NCI-H128 (cell line): Measurements from ENCODE around the gene MT3.

Experiments
- DNase-seq: peaks from one replicate; lab custom pipeline; 2025; ENCODE audit not compliant: unreplicated experiment; lab: John Stamatoyannopoulos, UW

MT3 gene

DNA sequence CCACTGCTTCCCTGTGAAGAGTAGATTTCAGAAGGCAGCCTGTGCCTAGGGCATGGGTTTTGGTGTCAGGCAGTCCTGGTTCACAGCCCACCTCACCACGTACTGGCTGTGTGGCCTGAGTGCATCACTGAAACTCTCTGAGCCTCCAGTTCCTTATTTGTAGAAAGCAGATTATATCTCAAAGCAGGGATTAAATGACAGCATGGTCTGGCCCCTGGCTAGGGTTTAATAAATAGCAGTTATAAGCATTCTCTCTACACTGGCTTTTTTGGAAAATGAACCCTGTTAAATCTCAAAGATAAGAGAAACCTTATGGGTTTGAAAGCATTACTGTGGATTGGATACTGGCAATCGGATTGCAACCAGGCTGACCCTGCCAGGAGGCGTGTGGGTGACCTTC, 40.2 kb downstream of the MT3 start:
- DNase-seq = no peak

DNA sequence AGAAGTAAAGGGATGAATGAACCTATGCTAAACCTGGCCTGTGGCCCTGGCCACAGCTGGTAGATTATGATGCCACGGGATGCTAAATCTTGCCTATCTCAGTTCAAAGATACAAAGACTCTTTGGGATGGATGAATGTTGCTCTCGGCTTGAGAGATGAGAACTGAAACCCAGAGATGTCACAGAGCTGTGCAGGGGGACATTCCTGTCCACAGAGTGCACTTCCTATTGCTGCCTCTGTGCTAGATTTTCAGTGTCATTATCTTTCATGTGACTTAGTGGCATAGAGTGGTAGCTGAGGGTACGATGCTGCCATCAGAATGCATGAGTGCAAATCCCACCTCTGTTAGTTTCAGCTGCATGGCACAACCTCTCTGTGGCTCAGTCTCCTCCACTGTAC, 40.8 kb downstream of the MT3 start:
- DNase-seq = no peak

DNA sequence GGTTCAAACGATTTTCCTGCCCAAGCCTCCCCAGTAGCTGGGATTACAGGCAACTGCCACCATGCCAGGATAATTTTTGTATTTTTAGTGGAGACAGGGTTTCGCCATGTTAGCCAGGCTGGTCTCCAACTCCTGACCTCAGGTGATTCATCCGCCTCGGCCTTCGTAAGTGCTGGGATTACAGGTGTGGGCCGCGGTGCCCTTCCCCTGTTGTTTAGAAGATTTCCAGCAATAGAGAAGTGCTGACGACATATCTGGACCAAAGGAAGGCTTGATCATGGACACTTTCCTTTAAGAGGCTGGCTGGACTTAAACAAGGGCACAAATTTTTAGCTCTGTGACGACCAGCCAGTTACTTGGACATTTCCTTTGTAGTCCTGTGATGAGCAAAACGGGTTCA, 41.9 kb downstream of the MT3 start:
- DNase-seq = no peak

DNA sequence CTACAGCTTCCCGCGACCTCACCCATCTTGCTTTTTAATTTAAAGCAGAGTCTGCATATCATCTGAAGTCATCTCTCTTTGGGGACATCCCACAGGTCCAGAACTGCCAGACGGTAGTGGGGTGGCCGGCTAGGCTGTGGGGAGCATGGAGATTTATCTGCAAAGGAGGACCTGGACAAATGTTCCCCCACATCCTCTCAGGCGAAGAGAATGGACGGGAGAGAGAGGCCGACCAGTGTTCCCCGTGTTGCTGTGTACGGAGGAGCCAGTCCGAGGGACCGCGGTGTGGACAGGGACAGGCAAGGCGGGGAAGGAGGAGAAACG, 42.5 kb downstream of the MT3 start:
- DNase-seq = no peak

DNA sequence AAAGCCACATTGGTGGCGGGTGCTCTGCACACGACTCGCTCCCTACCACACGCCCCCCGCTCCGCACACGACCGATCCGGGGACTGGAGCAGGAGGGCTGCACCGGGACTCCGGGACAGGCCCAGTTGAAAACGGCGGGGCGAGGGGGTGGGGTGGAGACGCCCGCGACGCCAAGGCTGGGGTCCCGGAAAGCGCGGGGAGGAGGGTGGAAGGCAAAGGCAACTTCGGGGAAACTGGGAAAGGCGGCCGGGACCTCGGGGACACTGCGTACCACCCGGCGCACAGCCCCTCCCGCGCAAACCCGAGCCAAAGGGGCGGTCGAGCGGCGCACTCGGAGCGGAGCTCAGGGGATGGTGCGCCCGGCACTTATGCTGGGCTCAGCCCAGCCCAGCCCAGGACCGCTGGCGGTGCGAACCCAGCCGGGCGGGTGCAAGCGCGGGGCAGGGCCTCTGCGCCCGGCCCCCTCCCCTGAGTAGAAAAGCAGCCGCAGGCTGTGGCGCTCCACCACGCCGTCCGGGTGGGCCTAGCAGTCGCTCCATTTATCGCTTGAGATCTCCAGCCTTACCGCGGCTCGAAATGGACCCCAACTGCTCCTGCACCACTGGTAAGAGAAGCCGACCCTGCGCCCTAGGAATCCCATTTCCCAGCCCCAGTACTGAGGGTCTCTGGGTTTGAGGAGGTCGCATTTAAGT, 43.0 kb downstream of the MT3 start, which contains the start of gene MT1M:
Gene MT1M (plus strand): TSS at position 504 of the 692 bp plus-strand sequence. CDS start 73 bp downstream, at position 577.
- no peak for DNase-seq

DNA sequence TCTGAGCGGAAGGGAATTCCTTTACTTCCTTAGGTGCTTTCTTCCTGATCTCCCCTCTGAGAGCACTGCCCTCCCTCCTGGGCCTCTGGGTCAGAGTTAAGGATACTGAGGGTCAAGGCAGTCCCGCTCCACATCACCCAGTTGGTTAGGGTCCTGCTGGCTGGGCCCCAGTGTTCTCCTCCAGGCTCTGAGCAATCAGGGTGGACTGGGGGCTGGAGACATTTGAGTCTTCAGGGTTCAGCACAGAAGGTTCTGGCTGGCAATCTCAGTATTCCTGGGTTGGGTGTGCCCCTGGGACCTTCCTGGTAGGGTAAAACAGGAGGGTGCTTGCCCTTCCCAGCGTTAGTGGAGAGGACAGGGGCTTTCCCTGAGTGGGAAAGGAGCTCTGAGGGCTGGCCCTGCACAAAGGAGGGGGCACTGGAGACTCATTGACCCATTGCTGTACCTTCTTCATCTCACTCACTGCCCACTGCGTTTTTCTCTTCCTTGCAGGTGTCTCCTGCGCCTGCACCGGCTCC, 43.6 kb downstream of the MT3 start:
- DNase-seq = no peak

DNA sequence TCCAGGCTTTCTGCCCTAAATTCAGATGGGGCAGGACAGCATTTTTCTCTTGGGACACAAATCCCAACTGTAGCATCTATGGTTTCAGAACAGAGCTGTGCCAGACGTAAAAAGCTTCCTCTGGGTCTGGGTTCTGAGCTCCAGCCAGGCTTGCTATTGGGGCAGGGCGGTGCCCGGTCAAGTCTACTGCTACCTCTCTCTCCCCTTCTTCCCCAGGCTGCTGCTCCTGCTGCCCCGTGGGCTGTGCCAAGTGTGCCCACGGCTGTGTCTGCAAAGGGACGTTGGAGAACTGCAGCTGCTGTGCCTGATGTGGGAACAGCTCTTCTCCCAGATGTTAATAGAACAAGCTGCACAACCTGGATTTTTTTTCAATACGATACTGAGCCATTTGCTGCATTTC, 44.2 kb downstream of the MT3 start:
- DNase-seq = no peak

DNA sequence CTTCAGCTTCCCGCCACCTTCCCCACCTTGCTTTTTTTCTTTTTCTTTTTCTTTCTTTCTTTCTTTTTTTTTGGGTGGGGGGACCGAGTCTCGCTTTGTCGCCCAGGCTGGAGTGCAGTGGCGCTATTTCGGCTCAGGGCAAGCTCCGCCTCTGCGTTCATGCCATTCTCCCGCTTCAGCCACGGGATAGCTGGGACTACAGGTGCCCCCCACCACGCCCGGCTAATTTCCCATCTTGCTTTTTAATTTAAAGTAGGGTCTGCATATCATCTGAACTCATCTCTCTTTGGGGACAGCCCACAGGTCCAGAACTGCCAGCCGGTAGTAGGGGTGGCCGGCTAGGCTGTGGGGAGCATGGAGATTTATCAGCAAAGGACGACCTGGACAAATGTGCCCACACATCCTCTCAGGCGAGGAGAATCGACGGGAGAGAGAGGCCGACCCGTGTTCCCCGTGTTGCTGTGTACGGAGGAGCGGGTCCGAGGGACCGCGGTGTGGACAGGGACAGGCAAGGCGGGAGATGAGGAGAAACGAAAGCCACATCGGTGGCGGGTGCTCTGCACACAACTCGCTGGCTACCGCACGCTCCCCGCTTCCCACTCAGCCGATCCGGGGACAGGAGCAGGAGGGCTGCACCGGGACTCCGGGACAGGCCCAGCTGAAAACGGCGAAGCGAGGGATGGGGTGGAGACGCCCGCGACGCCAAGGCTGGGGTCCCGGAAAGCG, 45.5 kb downstream of the MT3 start:
- DNase-seq = no peak

DNA sequence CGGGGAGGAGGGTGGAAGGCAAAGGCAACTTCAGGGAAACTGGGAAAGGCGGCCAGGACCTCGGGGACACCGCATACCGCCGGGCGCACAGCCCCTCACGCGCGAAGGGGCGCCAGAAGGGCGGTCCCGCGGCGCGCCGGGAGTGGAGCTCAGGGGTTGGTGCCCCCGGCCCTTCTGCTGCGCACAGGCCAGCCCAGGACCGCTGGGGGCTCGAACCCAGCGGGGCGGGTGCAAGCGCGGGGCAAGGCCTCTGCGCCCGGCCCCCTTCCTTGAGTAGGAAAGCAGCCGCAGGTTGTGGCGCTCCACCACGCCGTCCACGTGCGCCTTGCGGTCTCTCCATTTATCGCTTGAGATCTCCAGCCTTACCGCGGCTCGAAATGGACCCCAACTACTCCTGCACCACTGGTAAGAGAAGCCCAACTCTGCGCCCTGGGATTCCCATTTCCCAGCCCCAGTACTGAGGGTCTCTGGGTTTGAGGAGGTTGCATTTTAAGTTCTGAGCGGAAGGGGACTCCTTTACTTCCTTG, 46.2 kb downstream of the MT3 start:
- no peak for DNase-seq

DNA sequence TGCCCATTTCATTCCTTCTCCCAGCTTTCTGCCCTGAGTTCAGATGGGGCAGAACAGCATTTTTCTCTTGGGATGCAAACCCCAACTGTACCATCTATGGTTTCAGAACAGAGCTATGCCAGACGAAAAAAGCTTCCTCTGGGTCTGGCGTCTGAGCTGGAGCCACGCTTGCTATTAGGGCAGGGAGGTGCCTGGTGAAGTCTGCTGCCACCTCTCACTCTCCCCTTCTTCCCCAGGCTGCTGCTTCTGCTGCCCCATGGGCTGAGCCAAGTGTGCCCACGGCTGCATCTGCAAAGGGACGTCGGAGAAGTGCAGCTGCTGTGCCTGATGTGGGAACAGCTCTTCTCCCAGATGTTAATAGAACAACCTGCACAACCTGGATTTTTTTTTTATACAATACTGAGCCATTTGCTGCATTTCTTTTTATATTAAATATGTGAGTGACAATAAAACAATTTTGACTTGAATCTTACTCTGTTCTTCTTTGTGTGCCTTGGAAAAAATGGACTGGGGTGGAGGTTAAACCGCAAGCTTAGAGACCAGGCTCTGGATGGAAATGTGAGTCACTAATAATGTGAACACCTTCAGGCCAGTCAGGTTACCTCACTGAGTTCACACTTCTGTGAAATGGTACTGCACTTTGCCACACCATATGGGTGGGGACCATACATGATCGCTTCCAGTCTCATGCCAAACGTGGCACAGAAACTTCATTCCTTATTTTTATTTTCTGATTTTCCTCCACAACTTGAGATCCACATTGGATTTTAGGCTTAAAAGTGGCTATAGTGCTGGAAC, 47.5 kb downstream of the MT3 start:
- no peak for DNase-seq

DNA sequence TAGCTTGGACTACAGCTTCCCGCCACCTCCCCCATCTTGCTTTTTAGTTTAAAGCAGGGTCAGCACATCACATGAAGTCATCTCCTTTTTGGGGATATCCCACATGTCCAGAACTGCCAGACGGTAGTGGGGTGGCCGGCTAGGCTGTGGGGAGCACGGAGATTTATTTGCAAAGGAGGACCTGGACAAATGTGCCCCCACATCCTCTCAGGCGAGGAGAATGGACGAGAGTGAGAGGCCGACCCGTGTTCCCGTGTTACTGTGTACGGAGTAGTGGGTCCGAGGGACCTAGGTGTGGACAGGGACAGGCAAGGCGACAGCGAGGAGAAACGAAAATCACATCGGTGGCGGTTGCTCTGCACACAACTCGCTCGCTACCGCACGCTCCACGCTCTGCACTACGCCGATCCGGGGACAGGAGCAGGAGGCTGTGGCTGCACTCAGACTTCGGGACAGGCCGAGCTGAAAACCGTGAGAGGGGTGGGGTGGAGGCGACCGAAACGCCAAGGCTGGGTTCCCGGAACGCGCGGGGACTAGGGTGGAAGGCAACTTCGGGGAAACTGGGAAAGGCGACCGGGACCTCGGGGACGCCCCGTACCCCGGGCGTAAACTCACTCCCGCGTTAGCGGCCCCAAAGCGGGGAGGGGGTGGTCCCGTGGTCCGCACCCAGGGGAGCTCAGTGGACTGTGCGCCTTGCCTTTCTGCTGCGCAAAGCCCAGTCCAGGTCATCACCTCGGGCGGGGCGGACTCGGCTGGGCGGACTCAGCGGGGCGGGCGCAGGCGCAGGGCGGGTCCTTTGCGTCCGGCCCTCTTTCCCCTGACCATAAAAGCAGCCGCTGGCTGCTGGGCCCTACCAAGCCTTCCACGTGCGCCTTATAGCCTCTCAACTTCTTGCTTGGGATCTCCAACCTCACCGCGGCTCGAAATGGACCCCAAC, 48.8 kb downstream of the MT3 start, which contains the start of gene MT1A:
Gene MT1A (plus strand): TSS at position 853 of the 937 bp plus-strand sequence. CDS start 73 bp downstream, at position 926.
- no peak for DNase-seq

DNA sequence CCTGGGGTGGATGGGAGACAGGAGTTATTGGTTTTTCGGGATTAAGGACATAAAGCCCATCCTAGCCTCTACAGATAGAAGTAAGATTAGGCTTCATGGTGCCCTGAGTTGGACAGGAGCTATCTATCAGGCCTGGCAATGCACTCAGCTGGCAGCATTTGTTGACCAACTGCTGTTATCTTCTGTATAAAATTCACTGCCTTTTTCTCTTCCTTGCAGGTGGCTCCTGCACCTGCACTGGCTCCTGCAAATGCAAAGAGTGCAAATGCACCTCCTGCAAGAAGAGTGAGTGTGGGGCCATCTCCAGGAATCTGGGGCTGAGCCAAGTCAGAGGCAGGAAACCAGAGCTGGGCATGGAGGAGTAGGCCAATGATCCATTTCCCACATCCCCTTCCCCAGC, 49.7 kb downstream of the MT3 start:
- DNase-seq = no peak

DNA sequence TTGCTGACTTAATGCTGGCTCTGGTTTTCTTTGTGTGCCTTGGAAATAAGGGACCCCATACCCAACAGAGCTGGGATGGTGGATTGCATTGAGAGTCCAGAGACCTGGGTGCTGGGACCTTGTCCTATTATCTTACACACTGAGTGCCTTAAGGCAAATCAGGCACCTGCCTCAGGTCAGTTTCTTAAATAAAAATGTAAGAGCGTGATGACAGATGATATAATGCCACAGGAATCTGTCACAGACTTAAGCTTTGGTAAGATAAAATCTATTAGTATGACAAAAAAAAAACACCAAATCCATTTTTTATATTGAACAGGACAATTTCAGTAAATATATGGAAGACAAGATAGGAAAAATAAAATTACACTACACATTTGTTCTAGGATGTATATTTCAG, 50.7 kb downstream of the MT3 start:
- no peak for DNase-seq
